ENCODE results near the gene MAP3K6. TPM values are rescaled to one million over a fixed set of nuclear protein-coding genes. Genes with fewer than 3 reads are reported as not detected.

MAP3K6 gene
- total and polyA plus RNA-seq, 2 of the 13 experiments (the other 11 are each of a cell fraction or from before 2014, with no cell fraction given): 2.7 to 3.2 TPM

DNA sequence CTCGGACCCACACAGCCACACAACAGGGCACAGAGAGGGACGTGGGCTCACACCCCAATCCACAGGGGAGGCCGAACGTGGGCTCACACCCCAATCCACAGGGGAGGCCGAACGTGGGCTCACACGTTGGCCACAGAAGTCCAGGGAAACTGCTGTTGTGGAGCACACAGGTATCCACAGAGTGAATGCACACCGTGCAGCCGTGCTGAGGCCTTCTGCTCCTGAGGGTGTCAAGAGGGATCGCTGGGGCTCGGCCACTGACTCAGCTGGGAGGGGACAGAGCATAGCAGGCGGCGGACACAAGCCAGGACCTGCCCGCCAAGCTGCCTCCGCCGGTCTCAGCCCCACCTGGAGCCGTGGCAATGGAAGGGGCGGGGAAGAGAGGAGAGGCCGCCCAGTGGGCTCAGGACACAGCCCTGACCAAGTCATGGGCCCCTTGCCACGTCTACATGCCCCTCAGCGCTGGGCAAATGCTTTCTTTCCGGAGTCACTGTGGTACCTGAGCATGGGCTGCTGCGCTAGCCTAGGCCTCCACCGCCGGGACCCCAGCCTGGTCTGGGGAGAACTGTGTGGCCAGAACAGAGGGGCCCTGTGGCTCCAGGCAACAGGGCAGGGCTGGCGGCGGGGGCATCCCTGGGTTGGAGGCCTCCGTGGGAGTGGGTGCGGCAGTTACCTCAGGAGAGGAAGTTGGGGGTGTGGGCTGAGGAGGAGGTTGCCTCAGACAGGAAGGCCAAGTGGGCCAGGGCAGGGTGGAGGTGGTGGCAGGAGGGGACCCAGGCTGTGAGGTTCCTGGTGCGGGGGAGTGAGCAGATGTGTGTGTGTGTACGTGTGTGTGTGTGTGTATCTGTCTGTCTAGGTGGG lies 23.8 kb downstream of the MAP3K6 start (continued):
- TF ChIP-seq, protein P1, sequence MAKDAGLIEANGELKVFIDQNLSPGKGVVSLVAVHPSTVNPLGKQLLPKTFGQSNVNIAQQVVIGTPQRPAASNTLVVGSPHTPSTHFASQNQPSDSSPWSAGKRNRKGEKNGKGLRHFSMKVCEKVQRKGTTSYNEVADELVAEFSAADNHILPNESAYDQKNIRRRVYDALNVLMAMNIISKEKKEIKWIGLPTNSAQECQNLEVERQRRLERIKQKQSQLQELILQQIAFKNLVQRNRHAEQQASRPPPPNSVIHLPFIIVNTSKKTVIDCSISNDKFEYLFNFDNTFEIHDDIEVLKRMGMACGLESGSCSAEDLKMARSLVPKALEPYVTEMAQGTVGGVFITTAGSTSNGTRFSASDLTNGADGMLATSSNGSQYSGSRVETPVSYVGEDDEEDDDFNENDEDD (CRISPR knock-in tag; IDR thresholded peaks at IDR 0.05; ENCODE audit: borderline replicate concordance): peak; percentile 42; the same call in 1 of the 2 replicates
- TF ChIP-seq ZNF83 (CRISPR knock-in tag; IDR thresholded peaks at IDR 0.05; ENCODE audit: borderline replicate concordance) (0 out of 2 replicates have a peak, but pooled peaks have one; percentile 9), DR1 (CRISPR knock-in tag; IDR thresholded peaks at IDR 0.05) (no peak), CCDC6 (CRISPR knock-in tag; IDR thresholded peaks at IDR 0.05) (no peak; the same call in none of the 2 replicates), ARID2 (CRISPR knock-in tag; IDR thresholded peaks at IDR 0.05; ENCODE audit: borderline replicate concordance) (peak; percentile 59; the same call in 1 of the 2 replicates), GTF3A (CRISPR knock-in tag; conservative IDR thresholded peaks at IDR 0.05) (no peak), REPIN1 (CRISPR knock-in tag; IDR thresholded peaks at IDR 0.05; ENCODE audit: borderline replicate concordance, low read depth) (peak; percentile 61; the same call in 1 of the 2 replicates), ZNF660 (CRISPR knock-in tag; IDR thresholded peaks at IDR 0.05; ENCODE audit: borderline replicate concordance, low read depth) (no peak), ZNF354B (CRISPR knock-in tag; IDR thresholded peaks at IDR 0.05) (no peak), ZNF326 (CRISPR knock-in tag; IDR thresholded peaks at IDR 0.05; ENCODE audit: borderline replicate concordance) (no peak), ARNTL (CRISPR knock-in tag; IDR thresholded peaks at IDR 0.05) (no peak), RBFOX2 (IDR thresholded peaks at IDR 0.05; ENCODE audit: low read depth, low read length) (peak; percentile 67), TBX3 (IDR thresholded peaks at IDR 0.05; ENCODE audit: borderline replicate concordance) (no peak), KLF6 (CRISPR knock-in tag; IDR thresholded peaks at IDR 0.05) (no peak)
- TF ChIP-seq, protein P2, sequence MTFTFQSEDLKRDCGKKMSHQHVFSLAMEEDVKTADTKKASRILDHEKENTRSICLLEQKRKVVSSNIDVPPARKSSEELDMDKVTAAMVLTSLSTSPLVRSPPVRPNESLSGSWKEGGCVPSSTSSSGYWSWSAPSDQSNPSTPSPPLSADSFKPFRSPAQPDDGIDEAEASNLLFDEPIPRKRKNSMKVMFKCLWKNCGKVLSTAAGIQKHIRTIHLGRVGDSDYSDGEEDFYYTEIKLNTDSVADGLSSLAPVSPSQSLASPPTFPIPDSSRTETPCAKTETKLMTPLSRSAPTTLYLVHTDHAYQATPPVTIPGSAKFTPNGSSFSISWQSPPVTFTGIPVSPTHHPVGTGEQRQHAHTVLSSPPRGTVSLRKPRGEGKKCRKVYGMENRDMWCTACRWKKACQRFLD (CRISPR knock-in tag; IDR thresholded peaks at IDR 0.05; ENCODE audit: borderline replicate concordance): no peak
- TF ChIP-seq, protein P3, sequence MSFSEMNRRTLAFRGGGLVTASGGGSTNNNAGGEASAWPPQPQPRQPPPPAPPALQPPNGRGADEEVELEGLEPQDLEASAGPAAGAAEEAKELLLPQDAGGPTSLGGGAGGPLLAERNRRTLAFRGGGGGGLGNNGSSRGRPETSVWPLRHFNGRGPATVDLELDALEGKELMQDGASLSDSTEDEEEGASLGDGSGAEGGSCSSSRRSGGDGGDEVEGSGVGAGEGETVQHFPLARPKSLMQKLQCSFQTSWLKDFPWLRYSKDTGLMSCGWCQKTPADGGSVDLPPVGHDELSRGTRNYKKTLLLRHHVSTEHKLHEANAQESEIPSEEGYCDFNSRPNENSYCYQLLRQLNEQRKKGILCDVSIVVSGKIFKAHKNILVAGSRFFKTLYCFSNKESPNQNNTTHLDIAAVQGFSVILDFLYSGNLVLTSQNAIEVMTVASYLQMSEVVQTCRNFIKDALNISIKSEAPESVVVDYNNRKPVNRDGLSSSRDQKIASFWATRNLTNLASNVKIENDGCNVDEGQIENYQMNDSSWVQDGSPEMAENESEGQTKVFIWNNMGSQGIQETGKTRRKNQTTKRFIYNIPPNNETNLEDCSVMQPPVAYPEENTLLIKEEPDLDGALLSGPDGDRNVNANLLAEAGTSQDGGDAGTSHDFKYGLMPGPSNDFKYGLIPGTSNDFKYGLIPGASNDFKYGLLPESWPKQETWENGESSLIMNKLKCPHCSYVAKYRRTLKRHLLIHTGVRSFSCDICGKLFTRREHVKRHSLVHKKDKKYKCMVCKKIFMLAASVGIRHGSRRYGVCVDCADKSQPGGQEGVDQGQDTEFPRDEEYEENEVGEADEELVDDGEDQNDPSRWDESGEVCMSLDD (CRISPR knock-in tag; IDR thresholded peaks at IDR 0.05; ENCODE audit: borderline replicate concordance): no peak
- TF ChIP-seq, protein P4, sequence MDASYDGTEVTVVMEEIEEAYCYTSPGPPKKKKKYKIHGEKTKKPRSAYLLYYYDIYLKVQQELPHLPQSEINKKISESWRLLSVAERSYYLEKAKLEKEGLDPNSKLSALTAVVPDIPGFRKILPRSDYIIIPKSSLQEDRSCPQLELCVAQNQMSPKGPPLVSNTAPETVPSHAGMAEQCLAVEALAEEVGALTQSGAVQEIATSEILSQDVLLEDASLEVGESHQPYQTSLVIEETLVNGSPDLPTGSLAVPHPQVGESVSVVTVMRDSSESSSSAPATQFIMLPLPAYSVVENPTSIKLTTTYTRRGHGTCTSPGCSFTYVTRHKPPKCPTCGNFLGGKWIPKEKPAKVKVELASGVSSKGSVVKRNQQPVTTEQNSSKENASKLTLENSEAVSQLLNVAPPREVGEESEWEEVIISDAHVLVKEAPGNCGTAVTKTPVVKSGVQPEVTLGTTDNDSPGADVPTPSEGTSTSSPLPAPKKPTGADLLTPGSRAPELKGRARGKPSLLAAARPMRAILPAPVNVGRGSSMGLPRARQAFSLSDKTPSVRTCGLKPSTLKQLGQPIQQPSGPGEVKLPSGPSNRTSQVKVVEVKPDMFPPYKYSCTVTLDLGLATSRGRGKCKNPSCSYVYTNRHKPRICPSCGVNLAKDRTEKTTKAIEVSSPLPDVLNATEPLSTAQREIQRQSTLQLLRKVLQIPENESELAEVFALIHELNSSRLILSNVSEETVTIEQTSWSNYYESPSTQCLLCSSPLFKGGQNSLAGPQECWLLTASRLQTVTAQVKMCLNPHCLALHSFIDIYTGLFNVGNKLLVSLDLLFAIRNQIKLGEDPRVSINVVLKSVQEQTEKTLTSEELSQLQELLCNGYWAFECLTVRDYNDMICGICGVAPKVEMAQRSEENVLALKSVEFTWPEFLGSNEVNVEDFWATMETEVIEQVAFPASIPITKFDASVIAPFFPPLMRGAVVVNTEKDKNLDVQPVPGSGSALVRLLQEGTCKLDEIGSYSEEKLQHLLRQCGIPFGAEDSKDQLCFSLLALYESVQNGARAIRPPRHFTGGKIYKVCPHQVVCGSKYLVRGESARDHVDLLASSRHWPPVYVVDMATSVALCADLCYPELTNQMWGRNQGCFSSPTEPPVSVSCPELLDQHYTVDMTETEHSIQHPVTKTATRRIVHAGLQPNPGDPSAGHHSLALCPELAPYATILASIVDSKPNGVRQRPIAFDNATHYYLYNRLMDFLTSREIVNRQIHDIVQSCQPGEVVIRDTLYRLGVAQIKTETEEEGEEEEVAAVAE (CRISPR knock-in tag; IDR thresholded peaks at IDR 0.05; ENCODE audit: borderline replicate concordance): peak; percentile 74; the same call in 1 of the 2 replicates
